Measurements from ENCODE around the gene GRAMD2A. TPM values are rescaled to one million over a fixed set of nuclear protein-coding genes. Genes with fewer than 3 reads are reported as not detected.
A peak's percentile ranks its signal among the peaks of the same experiment; 100 is the strongest.

The GRAMD2A gene
- total and polyA plus RNA-seq, 4 donors: 4.0 to 25.2 (median 10.7) TPM

- H3K9me3 ChIP-seq (ENCODE audit: control insufficient read depth in 4 of 4, insufficient read depth in 3 of 4, low read length in 3 of 4): no peaks in the 10 kb centered on the region
- peak; percentile 71 for ATAC-seq (ENCODE audit: insufficient read depth, low FRiP score)
- H3K27me3 ChIP-seq (ENCODE audit: control insufficient read depth in 3 of 3, insufficient read depth in 3 of 3, low read length in 2 of 3): no peaks in the 10 kb centered on the region
- H3K4me1 ChIP-seq (ENCODE audit: control insufficient read depth in 5 of 5, insufficient read depth in 5 of 5, low read length in 5 of 5): peaks cover 0 to 29% (median 6%) of the 10 kb centered on the region in 5 donors
- DNase-seq: peak; percentile 91 to 95 (median 95)
- H3K36me3 ChIP-seq (ENCODE audit: control insufficient read depth in 4 of 4, insufficient read depth in 4 of 4, low read length in 4 of 4): no peaks in the 10 kb centered on the region
- H3K9ac ChIP-seq (ENCODE audit: insufficient read depth in 1 of 2, low read length in 2 of 2): peak overlapping the region; percentile 31 to 88
- peak overlapping the region; percentile 46 for H3K4me3 ChIP-seq
- WGBS, 2 donors: 7 to 13% methylated on average over 19 of the region's 19 CpGs
- H3K27ac ChIP-seq (ENCODE audit: low read depth in 1 of 2, low read length in 1 of 2): peak overlapping the region in 1 of 2 donors; percentile 65
- TF ChIP-seq CTCF (IDR thresholded peaks at IDR 0.05; ENCODE audit: control extremely low read depth, extremely low read depth): peak; percentile 94
Measured at GRCh38 chr15:72155635-72156616, 41.7 kb downstream of the GRAMD2A start.

- Histone ChIP-seq H3K4me3 (peak overlapping the region; percentile 10), H3K4me1 (ENCODE audit: control insufficient read depth in 5 of 5, insufficient read depth in 5 of 5, low read length in 5 of 5) (peaks cover 0 to 27% (median 6%) of the 10 kb centered on the region in 5 donors), H3K9ac (ENCODE audit: insufficient read depth in 1 of 2, low read length in 2 of 2) (peak overlapping the region in 1 of 2 donors; percentile 88), H3K36me3 (ENCODE audit: control insufficient read depth in 4 of 4, insufficient read depth in 4 of 4, low read length in 4 of 4) (no peaks in the 10 kb centered on the region), H3K27ac (ENCODE audit: low read depth in 1 of 2, low read length in 1 of 2) (peak overlapping the region in 1 of 2 donors; percentile 65), H3K9me3 (ENCODE audit: control insufficient read depth in 4 of 4, insufficient read depth in 3 of 4, low read length in 3 of 4) (no peaks in the 10 kb centered on the region), H3K27me3 (ENCODE audit: control insufficient read depth in 3 of 3, insufficient read depth in 3 of 3, low read length in 2 of 3) (no peaks in the 10 kb centered on the region)
- peak; percentile 80 to 91 (median 91) for DNase-seq
- 29 to 51% methylated on average over 14 of the region's 14 CpGs for WGBS, 2 donors
- TF ChIP-seq CTCF (IDR thresholded peaks at IDR 0.05; ENCODE audit: control extremely low read depth, extremely low read depth): no peak
- ATAC-seq (ENCODE audit: insufficient read depth, low FRiP score): peak; percentile 63
Measured at GRCh38 chr15:72155003-72155621, 42.5 kb downstream of the GRAMD2A start.

- DNase-seq (no peak), ATAC-seq (ENCODE audit: insufficient read depth, low FRiP score) (no peak)
- no peaks in the 10 kb centered on the region for H3K36me3 ChIP-seq (ENCODE audit: control insufficient read depth in 4 of 4, insufficient read depth in 4 of 4, low read length in 4 of 4)
- H3K27ac ChIP-seq (ENCODE audit: low read depth in 1 of 2, low read length in 1 of 2): peak overlapping the region in 1 of 2 donors; percentile 74
- H3K9me3 ChIP-seq (ENCODE audit: control insufficient read depth in 4 of 4, insufficient read depth in 3 of 4, low read length in 3 of 4): no peaks in the 10 kb centered on the region
- H3K9ac ChIP-seq (ENCODE audit: insufficient read depth in 1 of 2, low read length in 2 of 2): no peak overlapping the region
- WGBS, 2 donors: 93 to 95% methylated on average over 7 of the region's 7 CpGs
- H3K4me3 ChIP-seq: no peak overlapping the region
- no peak for TF ChIP-seq CTCF (IDR thresholded peaks at IDR 0.05; ENCODE audit: control extremely low read depth, extremely low read depth)
- H3K27me3 ChIP-seq (ENCODE audit: control insufficient read depth in 3 of 3, insufficient read depth in 3 of 3, low read length in 2 of 3): no peaks in the 10 kb centered on the region
- peaks cover 0 to 27% (median 6%) of the 10 kb centered on the region in 5 donors for H3K4me1 ChIP-seq (ENCODE audit: control insufficient read depth in 5 of 5, insufficient read depth in 5 of 5, low read length in 5 of 5)
Measured at GRCh38 chr15:72154316-72154715, 43.3 kb downstream of the GRAMD2A start.

Data from lung (tissue), 12 donors.